ENCODE measurements around the gene VPS39.

Gene VPS39

DNA sequence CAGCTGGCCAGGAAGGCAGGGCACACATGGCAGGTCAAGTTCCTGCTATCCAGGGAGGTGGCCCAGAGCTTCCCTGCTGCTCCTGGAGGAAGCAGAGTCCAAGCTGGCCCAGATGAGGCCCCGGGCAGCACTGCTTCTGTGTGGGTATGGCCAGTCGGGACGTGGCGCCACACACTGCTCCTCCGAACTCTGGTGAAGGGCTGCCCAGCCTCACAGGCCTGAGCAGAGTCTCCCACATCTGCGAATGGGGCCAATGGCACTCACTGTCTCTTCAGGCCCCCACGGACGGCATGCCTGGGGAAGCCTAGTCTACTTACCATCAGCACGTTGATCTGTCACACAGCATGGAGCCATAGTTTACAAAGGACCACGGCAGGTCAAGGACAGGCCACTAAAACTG lies 49.2 kb downstream of the VPS39 start:
- no peak for DNase-seq (ENCODE audit: low spot score)

DNA sequence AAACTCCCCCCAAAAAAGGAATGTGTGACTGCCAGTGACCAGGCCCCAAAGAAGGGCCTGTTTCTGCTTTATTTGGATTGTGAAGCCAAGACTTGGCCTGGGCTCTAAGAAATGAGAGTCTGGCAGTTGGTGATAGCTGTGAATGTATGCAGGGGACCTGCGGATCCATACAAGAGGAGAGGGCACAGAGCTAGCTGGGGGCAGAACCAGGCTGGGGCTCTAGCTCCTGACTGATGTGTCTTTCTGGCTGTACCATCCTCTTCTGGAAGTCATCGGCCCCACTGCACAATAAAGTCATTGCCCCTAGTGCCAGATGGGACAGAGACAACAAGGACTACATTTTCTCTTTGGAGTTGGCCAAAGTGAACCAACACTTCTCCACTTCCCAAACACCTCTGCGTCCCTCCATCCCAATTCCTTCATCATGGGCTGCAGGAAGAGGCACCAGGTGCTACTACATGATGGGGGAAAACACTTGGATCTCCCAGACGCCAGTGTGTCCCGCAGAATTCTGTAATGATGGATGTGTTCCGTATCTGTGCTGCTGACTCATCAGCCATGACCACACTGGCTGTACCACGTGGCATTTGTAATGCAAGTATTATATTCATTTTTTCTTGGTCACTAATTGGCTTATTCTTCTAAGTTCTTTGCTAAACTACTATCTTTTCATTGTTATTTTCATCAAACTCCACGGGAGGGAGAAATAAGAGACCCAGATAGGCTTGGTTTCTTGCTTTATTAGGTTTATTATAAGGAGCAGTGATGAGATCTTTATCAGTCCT lies 49.9 kb downstream of the VPS39 start:
- no peak for DNase-seq (ENCODE audit: low spot score)

DNA sequence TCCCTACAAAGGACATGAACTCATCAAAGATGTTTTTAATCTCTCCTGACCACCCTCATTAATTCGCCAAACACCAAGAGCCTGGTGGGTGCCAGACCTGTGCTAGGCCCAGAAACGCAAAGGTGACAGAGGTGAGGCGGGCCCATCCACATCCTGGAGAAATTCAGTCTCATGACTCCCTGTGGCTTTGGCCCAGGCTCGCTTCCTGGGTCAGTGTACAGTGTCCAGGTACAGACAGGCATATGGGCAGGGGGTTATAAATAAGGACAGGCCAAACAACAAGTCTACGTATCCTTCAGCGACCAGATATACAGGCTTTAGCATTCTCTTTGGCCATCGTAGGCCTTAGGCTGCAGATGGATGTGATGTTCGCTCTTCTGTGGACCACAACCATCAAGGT lies 50.7 kb downstream of the VPS39 start:
- DNase-seq (ENCODE audit: low spot score) = no peak

DNA sequence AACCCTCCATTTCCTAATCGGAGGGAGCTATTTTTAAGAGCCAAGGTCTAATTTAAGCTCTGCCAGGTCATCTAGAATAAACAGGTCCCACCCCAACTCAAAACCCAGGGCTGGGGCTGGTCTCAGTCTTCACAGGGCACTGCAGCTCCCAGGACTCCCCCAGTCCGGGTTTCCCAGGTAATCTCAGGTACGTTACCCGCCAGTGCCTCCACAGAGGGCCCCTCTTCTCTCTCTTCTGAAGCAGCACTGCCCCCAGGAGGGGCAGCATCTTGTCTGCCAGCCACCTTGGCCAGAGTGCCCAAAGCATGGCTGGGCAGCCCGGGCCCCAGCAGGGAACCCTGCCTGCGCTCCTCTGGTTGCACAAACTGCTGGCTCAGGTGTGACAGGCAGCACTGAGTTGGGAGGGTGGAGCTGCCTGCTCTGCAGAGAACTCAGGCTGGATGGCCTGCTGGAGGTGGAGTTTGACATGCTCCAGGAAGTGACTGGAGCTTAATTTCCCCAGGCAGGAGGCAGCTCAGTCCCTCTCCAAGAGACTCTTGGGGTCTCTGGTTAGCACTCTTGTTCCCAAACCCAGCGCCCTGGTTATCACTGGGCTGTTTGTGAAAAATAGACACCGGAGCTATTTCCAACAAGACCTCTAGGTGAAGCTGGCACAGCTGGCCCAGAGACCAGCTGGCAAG lies 51.7 kb downstream of the VPS39 start, which contains the start of gene PLA2G4F:
Gene PLA2G4F (minus strand): TSS at position 394 of the 680 bp plus-strand sequence. CDS start 87 bp downstream, at position 307.
- DNase-seq (ENCODE audit: low spot score) = no peak

DNA sequence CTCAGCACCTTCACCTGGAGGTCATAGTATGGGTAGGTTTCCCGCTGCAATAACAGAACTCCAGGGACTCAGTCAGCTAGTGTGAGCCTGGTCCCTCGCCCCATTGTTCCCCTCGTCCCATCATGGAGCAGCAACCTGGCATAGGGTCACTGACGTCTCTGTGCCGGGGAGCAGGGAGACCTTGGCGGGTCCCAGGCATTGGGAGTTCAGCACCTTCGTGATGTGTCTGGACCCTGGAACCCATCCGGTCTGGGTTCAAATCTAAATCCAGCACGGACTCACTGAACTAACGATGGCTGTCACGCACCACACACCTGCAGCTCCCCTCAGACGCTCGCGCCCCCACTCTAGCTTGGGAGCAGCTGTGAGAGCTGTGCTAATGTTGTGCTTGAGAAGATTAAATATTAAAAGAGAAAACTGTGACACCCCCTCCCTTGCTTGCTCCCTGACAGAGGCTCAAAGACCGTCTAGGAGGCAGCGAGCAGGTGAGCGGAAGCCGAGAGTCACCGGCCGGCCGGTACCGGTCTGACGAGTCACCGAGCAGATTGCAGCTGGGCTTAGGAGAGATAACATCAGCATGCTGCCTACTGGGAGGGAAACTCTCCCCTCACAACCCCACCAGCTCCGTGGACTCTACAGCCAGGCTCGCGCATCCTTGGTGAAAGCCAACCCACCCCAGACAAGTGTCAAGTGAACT lies 52.4 kb downstream of the VPS39 start:
- DNase-seq (ENCODE audit: low spot score) = no peak

DNA sequence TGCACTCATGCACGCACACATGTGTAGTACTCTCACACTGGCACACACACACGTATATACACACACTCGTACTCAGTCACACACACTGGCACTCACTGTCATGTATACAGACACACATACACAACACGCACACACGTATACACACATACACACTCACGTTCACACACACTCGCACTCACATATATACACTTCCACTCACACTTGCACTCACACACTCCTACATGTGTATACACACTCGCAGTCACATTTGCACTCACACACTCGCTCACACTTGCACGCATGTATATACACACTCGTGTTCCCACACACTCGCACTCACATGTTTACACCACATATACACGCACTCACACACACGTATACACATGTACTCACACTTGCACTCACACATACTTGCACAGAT lies 53.1 kb downstream of the VPS39 start:
- no peak for DNase-seq (ENCODE audit: low spot score)

DNA sequence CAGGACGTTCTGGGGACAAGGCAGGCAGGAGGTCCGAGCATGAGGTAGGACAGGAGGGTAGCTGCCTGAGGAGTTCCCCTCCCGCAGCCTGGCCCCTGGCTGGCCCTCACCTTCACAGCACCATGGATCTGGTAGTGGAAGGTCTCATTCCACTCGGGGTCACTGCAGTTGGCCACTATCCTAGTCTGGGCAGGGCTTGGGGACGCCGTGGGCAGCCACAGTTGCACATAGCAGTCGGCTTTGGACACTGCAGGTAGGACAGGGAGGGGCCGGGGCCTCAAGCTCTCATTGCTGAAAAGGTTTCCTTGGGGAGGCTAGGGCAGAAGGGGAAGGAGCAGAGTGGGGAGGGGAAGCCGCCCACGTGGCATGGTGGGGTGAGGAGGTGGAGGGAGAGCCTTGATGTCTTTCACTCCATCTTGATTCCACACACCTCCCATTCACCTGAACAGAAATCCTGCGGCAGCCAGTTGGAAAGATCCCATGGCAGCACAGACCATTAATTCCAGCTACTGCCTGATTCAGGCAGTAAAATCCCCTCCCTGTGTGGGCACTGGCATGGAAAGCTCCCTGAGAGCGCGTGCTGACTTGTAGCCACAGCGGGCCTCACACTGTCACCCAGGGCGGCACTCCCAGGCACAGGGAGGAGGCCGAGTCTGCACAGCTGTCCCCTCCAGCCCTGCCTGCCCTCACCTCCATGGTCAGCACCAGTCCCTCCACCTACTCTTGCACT lies 53.7 kb downstream of the VPS39 start:
- no peak for DNase-seq (ENCODE audit: low spot score)

DNA sequence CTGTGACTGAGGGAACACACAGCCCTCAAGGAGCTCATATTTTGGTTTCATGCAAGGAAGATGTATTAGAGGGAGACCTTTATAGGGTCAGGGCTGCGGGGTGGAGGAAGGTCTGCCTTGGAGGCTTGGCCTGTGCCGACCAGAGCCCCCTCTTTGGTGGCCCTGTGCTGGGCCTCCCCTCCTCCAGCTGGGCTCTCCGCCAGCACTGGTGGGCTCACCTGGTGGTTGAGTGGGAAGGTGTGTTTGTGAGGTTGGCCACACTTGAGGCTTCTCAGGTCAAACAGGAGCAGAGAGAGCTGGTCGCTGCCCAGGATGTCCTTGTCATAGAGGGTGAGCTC lies 54.3 kb downstream of the VPS39 start:
- DNase-seq (ENCODE audit: low spot score) = no peak

DNA sequence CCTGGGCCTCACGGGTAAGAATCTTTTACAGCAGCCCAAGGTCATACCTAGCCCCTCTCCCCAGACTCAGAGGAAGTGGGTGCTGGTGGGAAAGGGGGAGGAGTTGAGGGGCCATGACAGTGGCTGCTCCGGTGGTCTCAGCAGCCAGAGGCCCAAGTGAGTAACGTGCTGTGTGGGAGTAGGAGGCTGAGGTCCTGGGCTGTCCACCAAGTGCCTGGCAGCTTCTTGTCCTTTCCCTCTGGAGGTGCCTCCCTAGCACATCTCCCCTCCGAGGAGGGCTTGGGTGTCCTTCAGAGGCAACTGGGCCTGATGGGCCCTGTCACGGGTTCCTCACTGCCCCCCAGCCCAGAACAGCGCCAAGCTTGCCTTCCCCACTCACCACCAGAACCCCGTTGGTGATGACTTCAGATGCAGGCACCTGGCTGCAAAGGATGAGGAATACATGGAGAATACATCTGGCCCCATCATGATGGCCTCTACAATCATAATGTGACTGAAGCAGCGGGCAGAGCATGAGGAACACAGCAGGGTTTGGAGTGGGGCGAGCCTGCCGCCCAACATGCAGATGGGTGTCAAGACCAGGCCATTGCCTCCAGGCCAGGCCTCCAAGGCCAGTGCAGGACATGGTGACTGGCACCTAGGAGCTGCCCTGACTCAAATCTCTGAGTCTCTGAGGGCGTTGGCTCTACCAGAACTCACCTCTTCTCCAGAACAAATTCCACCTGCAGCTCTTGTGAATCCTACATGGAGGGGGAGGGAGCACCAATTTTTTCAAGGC lies 55.0 kb downstream of the VPS39 start:
- peak; percentile 14 for DNase-seq (ENCODE audit: low spot score)

DNA sequence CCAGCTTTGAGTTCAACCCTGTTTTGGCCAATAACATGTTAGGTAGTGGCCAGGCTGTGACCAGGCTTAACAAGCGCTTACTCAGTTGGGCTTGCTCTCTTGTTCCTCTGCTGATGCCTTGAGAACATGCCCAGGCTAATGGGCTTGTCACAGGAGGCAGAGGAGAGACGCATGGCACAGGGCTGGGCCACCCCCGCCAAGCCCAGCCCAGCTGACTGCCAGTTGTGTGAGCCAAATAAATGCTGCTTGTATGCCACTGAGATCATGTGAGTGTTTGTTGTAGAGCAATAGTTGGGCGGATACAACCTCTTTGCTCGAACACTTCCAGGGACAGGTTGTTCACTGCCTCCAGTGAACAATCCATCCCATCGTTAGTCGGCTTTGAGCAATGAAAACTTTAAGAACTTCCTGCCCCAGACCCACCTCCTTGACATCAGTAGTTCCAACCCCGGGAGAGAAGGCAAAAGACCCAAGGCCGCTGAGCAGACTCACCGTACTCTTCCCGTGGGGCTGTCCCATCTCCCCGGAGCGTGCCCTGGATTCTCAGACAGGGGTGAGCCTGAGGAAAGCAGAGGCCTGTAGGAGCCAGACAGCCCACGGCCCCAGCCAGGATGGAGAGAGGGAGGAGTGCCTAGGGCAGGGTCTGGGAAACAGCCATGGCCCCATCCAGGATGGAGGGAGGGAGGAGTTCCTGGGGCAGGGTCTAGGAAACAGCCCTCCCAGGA lies 55.7 kb downstream of the VPS39 start:
- DNase-seq (ENCODE audit: low spot score) = no peak

DNA sequence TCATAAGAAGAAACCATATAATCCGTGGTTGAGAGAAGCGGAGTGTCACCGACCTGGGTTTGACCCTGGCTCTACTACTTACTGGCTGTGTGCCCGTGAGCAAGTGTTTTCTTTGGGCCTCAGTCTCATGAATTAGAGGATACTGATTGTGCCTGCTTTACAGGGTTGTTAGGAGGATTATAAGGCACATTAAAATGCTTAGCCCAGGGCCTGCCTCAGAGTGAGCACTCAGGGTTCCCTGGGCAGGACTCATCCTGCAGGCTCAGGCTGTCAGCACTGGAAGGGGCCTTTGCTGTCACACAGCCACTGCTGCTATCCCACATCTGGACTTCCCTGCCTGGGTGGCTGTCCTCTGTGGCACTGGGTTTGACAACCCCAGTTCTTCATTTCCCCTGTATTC lies 56.4 kb downstream of the VPS39 start:
- no peak for DNase-seq (ENCODE audit: low spot score)

DNA sequence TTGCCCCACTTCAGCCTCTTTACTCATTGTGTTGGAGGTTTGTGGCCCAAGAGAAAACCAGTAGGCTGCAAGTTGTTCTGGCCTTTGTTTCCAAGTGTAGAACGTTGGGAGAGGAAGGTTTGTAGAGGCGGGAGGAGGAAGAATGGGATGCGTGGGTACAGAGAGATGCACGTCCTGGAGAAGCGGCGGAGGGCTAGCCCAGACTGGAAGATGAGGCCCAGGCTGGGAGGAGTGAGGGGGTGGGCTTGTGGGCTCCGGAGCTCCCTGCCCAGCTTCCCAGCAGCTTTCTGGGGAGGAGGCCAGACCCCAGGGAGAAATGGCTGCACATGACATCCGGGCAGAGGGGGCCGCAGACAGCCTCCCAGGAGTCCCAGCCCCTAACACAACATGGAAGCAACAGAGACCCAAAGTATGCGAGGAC lies 57.0 kb downstream of the VPS39 start:
- DNase-seq (ENCODE audit: low spot score) = no peak

DNA sequence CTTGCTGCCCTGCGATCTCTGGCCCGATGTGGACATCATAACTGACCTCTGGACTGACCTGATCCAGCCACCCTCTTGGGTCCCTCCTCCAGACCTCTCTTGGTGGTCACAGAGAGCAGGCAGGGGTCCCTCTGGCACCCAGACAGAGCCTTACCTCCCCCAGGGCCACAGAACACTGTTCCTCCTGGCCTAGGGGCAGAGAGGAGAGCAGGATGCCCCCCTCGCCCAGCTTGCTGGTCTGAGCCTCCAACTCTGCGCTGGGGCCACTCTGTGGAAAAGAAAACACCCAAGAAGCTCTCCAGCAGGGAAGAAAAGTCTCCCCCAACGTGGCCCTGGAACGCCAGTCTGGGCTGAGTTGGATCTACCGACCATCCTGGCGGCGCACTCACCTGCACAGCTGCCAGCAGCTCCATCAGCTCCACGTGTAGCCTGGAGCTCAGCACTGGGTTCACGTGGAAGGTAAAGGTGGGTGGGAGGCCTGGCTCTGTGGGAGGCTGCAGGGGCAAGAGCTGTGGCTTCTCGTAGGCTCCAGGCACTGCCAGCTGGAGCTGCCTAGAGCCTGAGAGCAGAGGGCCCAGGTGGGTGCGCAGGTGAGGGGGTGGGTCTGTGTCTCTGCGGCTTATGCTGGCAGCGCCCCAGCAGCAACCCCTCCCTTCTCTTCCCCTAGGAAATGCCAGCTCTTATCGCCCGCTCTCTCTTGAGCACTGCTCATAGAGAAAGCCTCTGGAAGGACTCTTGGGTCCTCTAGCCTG lies 57.7 kb downstream of the VPS39 start:
- no peak for DNase-seq (ENCODE audit: low spot score)

DNA sequence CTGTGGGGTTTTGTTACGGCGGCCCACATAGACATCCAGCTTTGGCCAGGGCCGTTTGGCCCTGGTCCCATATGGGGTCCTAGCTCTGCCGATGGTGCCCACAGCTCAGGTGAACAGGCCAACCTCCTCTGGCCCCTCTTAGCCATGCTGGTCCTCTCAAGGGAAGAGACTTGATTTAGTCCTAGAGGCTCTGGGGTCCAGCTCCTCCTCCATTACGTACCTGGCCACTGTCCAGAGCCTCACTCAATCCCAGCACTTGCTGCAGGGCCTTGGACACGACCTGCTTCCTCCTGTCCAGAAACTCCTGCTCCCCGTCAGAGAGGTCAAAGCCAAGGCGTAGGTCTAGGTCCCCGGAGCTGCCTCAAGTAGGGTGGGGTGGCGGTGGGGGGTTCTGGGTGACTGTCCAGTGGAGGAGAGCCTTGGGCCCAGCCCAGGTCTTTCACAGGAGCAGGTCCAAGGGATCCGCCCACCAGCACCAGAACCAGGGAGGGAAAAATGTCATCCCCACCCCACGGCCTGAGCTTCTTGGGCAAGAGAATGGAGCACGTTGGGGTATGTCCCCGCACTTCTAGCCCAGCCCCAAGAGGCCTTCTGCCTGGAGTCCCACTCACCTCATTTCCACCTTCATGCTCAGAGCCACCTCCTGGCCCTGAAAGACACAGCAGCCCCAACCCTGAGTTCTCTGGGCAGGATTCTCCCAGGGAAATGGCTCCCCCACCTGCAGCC lies 58.4 kb downstream of the VPS39 start:
- no peak for DNase-seq (ENCODE audit: low spot score)

DNA sequence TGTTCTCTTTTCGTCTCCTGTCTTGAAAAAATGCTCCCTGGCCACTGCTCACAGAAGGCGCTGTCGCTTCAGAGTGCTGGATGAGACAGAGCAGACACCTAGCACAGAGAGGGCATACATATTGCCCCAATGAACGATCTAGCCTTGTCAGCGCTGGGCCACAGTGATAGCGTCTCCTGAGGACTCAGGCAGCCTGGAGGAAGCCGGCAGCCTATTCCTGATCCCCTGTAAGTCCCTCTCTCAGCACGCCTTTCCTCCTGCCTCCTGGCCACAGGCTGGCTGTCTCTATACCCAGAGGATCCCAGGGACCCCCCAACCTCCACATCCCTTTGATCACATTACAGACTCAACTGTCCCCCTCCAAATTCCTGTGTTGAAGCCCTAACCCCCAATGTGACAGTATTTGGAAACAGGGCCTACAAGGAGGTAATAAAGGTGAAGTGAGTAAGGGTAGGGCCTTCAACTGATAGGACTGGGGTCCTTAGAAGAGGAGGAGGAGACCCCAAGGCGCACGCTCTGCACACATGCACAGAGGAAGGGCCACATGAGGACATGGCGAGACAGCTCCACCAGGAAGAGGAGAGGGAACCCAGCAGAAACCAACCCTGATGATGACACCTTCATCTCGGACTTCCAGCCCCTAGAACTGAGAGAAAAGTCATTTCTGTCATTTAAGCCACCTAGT lies 59.2 kb downstream of the VPS39 start:
- no peak for DNase-seq (ENCODE audit: low spot score)

DNA sequence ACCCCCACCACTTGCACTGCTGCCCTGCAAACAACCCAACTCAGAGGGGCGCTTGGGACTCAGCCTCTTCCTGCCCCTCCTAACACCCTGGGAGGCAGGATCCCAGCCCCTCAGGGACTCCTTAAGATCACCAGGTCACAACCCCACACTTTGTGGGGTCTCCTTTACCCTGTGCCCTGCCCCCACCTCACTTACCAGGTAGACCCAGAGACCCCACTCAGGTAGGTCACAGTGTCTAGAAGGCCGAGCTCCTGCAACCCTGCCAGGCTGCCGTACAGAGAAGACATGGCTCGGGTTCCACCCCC lies 60.7 kb downstream of the VPS39 start:
- no peak for DNase-seq (ENCODE audit: low spot score)

DNA sequence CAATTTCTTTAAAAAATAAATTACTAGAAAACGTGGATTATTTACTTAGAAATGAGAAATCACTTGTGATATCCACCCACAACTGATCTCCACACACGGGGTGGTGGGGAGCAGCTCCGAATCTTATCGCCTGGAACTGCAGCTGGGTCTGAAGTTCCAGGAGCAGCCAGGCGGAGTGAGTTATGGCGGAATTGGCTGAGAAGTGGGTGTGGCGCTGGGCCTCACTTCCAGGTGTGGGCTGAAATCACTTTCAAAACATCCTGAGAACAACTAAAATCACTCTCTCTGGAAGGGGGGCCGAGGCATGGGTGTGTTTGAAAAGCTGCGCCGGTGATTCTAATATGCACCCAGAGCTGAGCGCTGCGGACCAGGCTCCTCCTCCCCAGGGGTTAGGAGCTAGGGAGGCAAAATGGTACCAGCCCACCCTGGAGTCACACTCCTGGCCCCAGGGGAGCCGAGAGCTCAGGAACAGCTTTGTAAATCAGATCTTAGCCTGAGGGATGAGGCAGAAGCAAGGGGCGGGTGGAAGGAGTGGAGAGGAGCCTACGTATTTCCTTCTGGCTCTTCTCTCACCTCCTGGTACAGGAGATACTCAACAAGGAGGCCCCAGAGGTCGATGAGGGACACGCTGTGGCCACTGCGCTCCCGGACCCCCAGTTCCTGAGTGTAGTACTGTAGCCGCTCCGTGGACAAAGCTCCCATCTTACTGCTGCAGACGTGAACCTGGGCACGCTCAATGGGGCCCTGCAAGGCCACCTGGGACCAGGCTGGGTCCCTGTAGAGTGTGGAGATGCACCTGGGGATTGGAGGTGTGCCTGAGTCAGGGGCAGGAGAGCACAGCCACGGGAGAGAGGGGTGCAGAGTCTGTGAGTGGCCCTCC lies 61.3 kb downstream of the VPS39 start:
- no peak for DNase-seq (ENCODE audit: low spot score)
